HG02798 (cell line): Measurements from ENCODE around the gene POU4F1.
A peak's percentile ranks its signal among the peaks of the same experiment; 100 is the strongest.

Experiments
- ATAC-seq: cut with Tn5 transposase; IDR thresholded peaks from one replicate; pipeline ENCODE4 v1.9.1; 2021; ENCODE audit warnings: mild to moderate bottlenecking; ENCODE audit not compliant: unreplicated experiment, poor library complexity

POU4F1 gene

DNA sequence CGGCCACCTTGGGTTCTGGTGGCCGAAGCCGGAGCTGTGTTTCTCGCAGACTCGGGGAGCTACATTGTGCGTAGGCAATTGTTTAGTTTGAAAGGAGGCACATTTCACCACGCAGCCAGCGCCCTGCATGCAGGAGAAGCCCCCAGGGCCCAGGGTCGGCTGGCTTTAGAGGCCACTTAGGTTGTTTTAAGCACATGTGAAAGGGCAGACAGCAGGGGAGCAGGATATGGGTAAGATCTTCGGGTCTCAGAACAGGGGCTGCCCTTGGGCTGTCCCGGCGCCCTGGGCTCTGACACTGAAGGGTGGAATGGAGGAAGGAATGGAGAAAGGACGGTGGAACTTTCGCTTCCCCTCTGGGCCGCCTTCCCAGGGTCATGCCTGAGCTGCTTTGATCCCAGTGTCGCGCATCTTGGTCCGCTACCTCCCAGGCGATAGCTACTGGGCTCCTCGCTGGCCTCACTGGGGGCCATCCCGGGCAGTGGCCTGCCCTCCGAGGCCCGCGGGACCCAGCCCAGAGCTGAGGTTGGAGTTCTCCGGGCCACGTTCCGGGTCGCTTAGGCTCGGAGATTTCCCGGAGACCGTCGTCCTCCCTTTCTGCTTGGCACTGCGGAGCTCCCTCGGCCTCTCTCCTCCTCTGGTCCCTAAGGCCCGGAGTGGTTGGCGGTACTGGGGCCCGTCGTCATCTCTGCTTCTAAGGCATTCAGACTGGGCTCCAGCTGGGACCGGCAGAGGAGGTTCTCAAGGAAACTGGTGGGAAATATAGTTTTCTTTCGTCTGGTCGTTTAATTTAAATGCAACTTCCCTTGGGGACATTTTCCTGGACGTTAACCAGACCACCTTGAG is 4.3 kb upstream of the POU4F1 start:
- no peak for ATAC-seq

GRCh38 chr13:78606471-78607408 is 3.4 kb upstream of the POU4F1 start:
- ATAC-seq: no peak

GRCh38 chr13:78604782-78605611 is 1.6 kb upstream of the POU4F1 start:
- no peak for ATAC-seq

GRCh38 chr13:78602561-78603239 is 652 bp downstream of the POU4F1 start:
- ATAC-seq: peak; percentile 18

- no peak for ATAC-seq
These were observed 1.3 kb downstream of the POU4F1 start for GRCh38 chr13:78601874-78602560.

GRCh38 chr13:78601124-78601873 is 2.1 kb downstream of the POU4F1 start:
- ATAC-seq: no peak

DNA sequence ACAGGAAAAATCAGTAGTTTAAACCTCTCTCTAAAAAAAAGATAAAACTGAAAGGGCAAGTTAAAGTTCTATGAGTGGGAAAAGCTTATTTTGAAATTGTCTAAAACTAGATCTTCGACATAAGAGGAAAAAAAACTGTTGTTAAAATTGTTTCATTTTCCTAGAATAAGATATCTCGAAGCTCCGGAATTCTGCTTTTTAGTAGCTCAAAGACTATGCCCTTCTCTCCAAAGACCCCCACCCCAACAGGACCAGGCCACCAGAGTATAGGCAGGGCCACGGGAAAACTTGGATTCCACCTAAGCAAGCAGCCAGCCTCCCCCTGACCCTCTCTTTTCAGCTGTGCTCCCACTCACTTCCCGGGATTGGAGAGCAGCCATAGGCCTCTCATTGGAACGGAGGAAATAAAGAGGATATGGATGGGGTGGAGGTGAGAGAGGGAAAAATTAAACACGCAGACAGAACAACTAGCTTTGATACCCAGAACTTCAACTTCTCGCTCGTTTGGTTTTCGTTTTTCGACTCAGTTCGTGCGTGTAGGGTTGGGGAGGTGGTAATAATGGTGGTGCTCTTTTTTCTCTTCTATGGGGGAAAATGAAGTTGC is 3.0 kb downstream of the POU4F1 start:
- ATAC-seq: no peak

DNA sequence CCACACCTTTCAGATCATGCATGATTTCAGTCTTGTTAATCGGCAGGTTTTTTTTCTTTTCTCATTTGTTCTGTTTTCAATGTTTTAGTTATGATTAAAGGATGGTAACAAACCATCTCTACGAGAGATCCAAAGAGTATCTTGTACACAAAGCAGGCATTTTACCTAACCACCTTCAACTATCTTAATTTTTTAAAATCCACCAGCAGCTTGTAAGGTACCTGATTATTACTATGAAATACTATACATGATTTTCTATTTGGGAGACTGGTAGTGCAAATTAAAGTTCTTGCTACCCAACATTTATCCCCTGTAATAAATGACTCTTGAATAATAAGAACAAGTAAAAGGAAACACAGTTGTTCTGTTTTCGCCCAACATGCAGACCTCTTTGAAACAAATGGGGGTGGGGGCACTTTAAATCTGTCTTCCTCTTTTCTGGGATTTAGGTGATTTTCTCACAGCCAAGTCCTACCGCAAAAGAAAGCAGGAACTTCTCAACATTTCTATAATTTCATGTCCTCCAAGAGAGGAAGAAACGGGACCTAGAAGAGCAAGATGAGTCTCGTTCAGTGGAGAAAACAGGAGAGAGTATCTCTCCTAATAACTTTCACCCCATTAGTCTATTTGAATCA is 3.6 kb downstream of the POU4F1 start:
- no peak for ATAC-seq

- ATAC-seq: no peak
These were observed 4.2 kb downstream of the POU4F1 start for GRCh38 chr13:78598966-78599644.

GRCh38 chr13:78598116-78598781 is 5.1 kb downstream of the POU4F1 start:
- no peak for ATAC-seq

GRCh38 chr13:78597602-78597932 is 5.8 kb downstream of the POU4F1 start:
- no peak for ATAC-seq

DNA sequence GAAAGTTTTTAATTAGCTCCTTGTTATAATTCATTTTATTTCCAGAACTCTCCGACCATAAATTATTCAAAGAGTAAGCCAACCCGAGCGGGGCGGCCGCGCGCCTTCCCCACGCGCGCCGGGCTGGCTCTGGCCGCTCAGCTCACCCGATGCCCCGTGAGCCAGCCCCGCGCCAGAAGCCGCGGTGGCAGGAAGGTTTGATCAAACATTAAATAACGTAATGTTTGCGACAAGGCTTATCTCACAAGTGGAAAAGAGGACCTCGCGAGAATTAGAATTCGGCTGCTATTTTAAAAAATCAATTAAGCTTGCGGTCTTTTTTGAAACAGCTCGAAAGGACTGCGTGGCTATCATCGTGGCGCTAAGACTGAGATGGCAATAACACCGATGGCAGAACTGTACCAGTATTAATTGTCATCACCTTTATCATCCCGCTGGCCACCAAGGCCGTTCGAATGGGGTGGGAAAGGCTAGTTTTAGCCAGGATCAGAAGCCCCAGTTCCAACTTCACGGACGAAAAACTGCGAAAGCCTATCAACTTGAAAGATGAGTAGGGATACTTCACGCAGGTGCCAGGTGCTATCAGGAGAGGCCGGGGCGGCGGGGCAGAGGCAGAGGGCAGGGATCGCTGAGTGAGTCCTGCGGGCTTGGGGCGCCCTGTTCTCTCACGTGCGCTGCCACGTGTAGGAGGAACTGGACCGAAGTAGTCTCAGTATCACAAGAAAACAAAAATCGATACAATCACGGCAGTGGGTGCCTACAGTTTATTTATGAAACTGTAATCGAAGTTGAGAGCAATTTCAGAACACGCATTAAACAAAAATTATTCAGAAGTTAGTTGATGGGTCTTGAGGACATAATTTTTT is 6.4 kb downstream of the POU4F1 start:
- ATAC-seq: no peak

DNA sequence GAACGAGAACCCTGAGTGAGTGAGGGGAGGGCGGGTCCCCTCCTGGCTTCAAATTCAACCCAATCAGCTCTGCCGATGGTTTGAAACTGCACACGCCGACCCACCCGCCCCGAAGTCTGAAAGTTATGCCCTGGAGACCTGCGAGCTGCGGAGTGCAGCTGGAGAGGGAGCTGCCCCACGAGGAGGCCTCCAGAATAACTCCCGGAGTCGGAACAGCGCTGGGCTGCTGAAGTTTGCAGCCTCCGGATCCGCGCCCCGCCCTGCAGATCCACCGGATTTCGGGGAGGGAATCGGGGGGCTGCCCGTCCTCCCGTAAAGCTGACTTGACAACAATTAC is 7.0 kb downstream of the POU4F1 start:
- peak; percentile 18 for ATAC-seq

GRCh38 chr13:78595495-78596398 is 7.6 kb downstream of the POU4F1 start:
- peak; percentile 81 for ATAC-seq

GRCh38 chr13:78594456-78594975 is 8.8 kb downstream of the POU4F1 start:
- no peak for ATAC-seq
